HG03097 (cell line): ENCODE data around the gene ZBTB46.
A peak's percentile ranks its signal among the peaks of the same experiment; 100 is the strongest.

ENCODE experiments used
- ATAC-seq: cut with Tn5 transposase; IDR thresholded peaks from one replicate; pipeline ENCODE4 v1.9.1; 2021; ENCODE audit not compliant: unreplicated experiment, low FRiP score

ZBTB46 gene

DNA sequence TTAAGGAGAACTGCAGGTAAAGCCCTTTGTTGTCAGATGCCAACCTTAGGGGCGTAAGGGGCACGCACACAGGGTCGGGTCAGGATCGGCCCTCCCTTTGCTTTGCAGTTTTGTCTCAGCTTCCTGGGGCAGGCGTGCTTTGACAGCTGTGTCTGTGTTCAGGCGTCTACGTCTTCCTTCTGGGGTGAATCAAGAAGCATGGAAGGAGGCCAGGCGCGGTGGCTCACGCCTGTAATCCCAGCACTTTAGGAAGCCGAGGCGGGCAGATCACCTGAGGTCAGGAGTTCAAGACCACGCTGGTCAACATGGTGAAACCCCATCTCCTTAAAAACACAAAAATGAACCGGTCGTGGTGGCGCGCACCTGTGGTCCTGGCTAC lies 121.9 kb downstream of the ZBTB46 start:
- no peak for ATAC-seq

DNA sequence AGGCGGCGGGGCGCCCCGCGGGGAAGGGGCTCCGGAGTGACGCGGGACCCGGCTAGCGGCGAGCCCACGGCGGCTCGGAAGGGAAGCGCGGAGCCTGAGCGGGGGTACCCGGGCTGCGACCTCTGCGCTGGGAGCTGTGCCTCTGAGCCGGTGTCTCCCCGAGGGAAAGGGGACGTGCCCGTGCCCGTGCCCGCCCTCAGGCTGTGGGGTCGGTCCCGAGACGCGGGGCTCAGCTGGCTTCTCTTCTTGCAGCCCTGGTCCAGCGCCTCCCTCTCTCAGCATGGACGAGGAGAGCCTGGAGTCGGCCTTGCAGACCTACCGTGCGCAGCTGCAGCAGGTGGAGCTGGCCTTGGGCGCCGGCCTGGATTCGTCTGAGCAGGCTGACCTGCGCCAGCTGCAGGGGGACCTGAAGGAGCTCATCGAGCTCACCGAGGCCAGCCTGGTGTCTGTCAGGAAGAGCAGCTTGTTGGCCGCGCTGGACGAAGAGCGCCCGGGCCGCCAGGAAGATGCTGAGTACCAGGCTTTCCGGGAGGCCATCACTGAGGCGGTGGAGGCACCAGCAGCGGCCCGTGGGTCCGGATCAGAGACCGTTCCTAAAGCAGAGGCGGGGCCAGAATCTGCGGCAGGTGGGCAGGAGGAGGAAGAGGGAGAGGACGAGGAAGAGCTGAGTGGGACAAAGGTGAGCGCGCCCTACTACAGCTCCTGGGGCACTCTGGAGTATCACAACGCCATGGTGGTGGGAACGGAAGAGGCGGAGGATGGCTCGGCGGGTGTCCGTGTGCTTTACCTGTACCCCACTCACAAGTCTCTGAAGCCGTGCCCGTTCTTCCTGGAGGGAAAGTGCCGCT lies 122.5 kb downstream of the ZBTB46 start:
- ATAC-seq: peak; percentile 13

DNA sequence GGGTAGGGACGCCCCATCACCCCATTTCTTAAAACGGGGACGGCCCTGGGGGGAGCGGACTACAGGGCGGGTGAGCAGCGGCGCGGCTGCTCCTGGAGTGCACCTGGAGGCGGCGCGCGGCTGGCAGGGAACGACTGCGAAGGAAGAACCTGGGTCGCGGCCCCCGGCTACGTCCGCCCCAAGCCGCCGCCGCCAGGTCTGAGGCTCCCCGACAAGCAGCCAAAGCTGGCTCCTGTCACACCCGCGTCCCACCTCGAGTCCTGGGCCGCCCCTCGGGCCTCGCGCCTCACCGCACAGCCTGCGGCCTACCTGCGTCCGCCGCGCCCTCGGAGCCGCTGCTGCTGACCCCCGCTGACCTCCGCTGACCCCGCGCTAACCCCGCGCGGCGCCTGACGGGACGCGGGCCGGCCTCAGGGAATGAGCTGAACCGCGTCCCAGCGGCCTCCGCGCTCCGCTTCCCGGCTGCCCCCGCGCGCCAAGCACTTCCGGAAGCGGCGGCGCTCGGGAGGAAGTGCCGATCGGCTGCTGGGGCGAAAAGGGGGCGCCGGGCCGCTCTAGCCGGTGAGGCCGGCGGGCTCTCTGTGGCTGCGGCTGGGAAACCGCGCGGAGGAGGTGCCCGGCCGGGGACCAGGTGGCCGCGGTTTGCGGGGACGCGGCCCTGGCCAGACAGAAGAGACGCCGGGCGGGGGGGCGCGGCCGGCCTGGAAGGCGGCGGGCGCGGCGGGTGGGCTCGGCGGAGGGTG lies 123.3 kb downstream of the ZBTB46 start, which contains the start of the genes ARFRP1 and ZGPAT:
ARFRP1 (minus strand) TSS at position 419 of the 743 bp plus-strand sequence. CDS start 885 bp downstream, outside the sequence.
ZGPAT (plus strand) TSS at position 482 of the 743 bp plus-strand sequence. CDS start 542 bp downstream, outside the sequence.
- ATAC-seq: peak; percentile 62

DNA sequence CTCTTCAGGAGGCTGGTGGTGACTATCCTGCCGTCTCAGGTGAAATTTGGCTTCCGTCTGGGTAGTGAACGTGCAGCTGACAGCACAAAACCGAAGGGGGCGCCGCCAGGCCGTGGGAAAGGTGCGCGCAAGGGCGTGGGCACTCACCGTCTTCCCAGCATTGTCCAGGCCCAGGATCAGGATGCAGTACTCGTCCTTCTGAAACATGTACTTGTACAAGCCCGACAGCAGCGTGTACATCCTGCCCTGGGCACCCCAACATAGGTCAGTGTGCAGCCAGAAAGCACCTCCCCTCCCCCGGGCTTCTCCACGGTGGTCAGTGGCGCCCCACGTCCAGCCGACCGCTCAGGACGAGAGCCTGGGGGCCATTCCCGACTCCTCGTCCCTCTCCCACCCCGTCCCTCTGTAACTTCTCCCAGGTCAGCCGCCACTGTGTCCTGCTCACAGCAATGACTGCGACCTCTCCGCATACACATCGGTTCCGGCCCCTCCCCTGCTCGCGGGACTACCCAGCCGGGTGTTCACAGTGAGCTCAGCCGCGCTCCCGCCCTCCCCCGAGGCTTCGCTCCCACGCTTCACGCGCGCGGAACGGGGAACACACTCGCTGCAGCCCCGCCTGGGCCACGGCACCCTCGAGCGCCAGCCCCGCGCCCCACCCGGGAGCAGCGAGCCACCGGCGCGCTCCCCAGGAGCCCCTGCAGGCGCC lies 124.1 kb downstream of the ZBTB46 start:
- ATAC-seq: peak; percentile 23

DNA sequence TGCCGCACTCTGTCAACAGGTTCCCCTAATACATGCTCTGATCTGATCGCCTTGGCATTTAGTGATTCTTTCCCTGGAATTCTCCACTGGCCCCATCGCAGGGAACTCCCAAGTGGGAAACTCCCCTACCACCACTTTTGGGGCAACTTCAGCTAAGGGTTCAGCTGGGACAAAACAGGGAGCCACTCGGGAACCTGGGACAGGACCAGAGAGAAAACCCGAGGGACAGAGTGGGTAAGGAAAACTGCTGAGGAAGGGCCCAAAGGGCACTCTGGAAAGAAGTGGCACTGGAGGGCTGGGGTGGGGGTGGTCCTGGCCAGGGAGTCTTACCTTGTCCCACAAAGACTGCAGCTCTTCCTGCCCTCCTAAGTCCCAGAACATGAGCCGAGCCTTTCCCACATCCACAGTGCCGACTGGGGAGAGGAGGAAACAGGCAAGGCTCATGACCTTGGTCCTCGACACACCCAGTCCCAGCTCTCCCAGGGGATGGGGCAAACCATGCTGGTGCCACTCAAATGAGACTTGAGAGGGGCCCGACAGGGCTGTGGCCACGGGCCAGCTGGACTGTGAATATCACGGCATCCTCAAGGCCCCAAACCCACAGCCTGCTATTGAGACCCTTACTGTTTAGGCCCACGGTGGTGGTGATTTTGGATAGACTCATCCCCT lies 124.9 kb downstream of the ZBTB46 start:
- no peak for ATAC-seq

DNA sequence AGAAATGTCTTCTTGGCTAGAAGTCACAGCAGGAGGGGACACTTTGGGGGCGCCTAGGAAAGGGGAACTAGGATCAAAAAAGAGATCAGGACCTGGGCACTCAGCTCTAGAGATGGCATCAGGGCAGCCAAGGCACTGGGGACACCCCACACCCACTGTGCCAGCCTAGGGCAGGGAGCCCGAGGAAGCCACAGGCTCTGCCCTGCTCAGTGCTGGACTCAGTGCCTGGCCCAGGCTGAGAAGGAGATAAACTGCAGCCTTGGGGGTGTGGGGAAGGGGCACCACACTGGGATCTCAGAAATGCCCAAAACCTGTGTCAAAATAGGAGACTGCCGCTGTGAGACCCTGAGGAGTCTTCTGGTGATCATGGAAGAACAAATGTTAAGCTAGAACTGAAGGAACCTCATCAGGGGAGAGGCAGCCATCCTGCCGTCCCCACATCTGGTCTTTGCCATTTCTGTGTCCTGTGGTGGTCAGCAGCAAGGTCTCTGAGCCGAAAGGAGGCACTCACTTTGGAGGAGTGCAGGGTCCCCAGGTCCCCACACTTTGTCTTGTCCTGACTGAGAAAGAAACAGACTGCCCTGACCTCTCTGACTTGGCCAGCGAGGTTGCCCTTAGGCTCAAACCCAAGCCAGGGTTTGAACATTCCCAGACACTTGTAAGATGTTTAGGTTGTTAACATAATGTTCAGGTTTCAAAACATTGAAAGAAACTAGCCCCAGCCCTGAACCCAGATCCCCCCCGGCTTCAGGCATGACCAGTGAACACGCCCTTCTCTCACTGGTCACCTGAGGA lies 125.6 kb downstream of the ZBTB46 start:
- ATAC-seq: no peak

DNA sequence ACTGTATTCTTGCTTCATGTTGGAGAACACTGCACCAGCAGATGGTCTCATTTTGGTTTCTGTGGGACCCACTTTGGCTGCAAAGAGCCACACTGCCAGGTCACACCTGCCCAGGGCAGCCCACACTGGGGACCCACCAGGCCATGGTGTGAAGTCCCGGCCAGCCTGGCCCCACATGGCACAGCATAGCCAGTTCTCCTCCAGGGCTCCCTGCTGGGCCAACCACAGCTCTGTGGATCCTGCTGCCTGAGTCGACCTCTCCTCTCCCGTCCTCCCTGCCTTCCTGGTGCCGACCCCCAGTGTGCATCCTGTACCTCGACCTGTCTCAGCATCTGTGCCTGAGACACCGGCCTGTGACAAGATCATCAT lies 126.3 kb downstream of the ZBTB46 start:
- no peak for ATAC-seq

DNA sequence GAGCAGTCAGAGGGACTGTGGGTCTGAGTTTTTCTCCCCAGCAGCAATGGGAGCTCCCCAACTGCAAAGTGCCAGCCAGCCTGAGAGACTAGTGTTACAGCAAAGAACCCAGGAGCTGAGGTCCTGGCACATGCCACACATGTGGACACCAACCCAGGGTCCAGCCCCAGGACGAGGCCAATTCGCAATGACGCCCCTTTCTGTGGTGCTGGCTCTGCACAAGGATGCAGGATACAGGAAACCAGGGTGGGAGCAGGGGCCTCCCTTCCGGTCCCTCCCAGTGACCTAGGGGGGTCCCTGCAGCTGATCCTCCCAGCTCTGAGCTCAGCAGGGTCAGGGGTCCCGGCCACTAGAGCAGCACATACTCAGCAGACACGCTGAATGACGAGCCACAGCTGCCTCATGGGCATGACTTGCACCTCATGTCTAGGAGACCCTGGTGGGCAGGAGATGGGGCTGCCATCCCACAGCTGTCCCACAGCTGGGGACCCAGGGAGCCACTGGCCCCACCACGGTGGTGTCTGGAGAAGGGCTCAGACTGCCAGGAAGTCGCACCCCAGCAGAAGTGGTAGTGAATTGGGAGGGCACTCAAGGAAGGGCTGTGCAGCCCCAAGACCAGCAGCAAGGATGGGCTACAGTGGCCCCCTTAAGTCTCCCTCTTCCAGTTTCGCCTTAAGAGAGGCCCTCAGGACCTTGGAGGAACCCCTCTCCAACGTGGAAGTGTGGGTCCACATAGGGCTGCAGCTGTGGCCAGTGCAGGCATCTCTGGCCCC lies 126.9 kb downstream of the ZBTB46 start:
- no peak for ATAC-seq

DNA sequence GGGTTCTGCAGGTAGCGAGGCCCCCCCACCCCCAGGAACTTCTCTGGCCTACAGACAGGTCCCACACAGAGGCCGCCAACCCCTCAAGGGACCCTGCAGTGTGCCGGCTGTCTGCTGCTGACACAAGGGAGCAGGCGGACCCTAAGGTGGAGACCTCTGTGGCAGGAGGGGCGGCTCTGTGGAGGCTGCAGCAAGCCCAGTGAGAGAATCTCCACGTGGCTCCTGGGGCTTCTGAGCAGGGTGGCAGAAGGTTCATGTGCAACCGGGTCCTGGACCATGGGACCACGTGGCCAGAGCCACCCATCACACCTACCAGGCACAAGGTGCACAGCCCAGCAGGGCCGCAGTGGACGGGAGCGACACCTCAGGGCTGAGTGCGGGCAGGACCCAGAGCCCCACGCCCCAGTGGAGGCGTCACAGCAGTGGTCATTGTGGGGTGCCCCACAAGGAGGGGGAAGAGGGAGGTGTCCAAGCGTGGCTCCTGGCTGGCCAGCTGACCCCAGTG lies 127.5 kb downstream of the ZBTB46 start:
- ATAC-seq: no peak

DNA sequence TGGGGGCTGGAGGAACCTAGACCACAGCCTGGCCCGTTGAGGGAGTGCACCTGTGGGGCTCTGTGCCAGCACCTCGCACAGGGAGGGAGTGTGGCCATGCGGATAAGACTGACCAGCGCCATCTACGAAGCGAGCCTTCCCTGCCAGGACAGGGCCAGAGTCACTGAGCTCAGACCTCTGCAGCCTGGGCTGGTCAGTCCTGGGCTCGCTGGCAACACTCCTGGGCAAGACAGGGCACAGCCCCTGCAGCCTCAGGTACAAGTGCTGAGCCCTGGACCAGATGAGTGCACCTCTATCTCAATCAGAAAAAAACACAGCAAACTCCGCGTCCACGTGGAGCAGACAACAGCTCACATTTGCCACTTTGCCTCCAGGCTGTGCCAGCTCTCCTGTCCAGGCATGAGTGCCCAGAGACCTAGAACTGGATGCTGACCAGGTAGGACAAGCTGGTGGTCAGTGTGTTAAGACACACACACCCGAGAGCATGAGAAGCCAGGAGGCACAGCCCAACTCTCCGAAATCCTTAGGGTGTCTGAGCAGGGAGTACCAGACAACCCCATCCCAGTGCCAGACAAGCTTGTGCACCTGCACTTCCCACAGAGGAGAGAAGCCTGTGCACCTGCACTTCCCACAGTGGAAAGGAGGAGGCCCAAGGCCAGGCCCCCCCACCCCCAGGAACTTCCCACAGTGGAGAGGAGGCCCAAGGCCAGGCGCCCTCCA lies 128.2 kb downstream of the ZBTB46 start:
- no peak for ATAC-seq

DNA sequence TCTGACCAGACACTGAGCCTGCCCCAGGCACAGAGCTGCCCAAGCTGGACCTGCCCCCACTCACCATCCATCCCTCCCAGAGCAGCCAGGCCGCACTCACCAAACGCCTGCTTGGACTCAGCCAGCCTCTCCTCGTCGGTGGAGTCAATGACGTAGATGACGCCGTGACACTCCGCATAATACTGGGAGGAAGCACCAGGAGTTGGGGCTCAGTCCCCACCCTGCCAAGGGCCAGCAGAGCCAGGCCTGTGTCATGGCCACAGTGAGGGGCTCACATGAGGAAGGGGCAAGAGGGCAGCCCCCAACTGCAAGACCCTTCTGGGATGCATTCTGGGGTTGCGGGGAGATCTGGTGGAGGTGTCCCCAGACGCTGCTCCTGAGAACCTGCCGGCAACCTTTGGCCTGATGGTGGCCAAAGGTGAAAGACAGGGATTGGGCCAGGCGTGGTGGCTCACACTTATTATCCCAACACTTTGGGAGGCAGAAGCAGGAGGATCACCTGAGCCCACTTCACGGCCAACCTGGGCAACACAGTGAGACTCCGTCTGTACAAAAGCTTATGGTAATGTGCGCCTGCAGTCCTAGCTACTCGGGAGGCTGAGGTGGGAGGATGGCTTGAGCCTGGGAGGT lies 128.9 kb downstream of the ZBTB46 start:
- no peak for ATAC-seq

DNA sequence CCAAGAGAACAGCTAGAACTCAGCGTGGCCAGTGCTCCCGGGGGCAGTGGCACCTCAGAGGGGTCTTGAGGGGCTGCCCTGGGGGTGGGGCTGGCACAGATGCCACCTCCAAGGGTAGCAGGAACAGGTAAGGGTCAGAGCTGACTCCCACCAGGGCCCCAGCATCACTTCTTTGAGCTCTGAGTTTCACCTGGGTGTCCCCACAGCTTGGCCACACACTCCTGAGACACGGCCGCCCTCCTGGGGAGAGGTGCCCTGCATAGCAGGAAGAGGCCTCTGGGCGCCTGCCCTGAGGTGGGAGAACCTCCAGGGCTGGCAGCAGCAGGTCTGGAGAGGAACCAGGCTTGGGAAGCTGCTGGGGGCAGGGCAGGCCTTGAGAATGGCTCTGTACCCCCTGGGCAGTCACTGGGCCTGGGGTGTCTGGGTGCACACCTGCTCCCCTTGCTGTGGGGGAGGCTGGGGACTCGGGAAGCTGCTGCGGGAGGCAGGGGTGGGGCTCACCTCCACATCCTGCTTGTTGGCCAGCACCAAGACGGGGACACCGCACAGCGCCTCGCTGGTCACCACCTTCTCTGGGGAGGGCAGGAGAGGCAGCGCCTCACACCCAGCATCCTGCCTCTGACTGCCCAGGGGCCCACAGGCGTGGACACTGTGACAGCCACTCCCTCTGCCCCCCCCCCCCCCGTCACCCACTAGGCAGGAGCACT lies 129.6 kb downstream of the ZBTB46 start:
- no peak for ATAC-seq

DNA sequence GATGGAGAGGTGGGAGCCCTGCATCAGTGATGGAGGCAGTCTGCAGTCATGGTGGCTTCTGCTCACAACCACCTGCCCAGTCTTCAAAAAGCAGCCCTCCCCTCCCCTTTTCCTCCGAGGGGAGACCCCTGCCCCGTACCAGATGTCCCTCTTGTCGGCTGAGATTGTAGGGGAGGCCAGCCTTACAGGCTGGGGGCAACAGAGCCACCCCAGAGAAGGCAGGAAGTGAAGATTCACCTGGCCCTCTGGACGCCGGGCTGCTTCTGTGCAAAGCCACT lies 130.1 kb downstream of the ZBTB46 start:
- no peak for ATAC-seq

DNA sequence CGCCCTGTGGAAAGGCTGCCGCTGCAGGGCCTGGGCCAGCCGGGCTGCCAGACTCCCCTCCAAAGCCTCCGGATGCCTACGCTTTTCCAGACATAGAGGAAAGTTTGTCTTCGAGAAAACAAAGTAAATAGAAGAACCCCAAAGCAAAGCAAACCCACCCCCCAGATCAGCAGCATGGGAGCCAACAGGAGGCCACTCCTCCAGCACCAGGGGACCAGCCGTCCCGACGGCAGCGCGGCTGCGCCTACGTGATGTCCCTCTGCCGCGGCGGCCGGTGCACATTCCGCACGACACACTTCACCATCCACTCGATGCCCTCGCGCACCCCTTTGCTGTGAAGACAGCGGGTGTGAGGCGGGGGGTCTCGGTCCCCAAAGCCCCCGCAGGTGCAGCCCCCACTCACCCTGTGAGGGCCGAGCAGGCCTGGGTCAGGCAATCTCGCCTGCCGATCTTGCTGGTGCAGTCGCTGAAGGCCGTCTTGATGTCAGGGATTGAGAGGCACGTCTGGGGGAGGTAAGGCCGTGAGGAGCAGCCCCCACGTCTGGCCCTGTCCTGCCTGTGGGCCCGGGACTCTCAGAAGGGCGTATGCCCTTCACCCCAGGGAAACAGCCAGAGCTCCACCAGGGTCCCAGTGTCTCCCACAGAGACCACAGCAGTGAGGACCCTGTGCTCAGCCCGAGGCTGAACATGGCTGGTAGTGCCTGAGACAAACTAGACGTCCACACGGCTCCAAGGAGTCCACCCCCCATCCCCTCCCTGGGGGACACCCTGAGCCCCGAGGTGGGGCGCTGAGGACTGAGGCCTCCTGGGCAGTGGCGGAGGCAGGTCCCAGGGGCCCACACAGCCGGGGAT lies 130.6 kb downstream of the ZBTB46 start:
- no peak for ATAC-seq

DNA sequence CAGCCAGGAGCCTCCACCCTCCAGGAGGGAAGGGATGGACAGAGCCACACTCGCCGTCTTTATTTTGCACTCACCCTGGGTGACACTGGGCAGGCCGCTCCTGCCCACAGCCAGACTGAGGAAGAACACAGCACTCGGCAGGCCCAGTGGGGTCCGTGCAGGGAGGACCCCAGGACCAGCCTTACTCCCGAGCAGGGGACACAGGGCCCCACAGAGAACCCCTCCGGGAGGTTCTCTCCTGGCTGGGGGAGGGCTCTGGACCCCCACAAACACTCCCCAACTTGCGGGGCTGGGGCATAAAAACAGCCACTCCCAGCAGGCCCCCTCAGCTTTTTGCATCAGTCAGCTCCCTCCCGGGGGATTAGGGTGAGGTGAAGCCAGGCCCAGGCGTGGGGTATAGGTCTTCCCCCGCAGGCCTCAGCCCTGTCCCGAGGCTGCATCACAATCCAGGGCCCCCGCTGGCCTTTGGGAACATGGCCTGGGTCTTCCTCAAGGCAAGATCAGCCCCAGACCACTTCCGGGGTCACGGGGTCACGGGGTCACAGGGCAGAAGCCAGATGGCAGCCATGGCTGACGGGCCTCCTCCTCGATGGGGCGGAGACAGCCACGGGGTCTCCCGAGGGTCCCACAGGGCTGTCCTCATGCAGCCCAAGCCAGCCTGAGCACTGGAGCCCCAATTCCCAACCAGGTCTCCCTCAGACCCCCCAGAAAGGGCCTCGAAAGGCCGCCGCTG lies 131.4 kb downstream of the ZBTB46 start:
- ATAC-seq: no peak
